ENCODE measurements around the gene VAMP7. TPM values are rescaled to one million over a fixed set of nuclear protein-coding genes. Genes with fewer than 3 reads are reported as not detected.
"Not testable (repeated sequence)": the region's sequence is repeated elsewhere in the genome, so short reads cannot be mapped to it uniquely, and the experiment has no call there.

VAMP7 gene
- polyA plus RNA-seq (2014; cell fraction: cytosol; rRNA removed), result 41.8 and 45.6 TPM in 2 replicates
- 14.4 and 19.1 TPM in 2 replicates for polyA plus RNA-seq (2014; cell fraction: nucleus; rRNA removed)

GRCh38 chrX:155881158-155881993, at the start of gene VAMP7:
Gene VAMP7 (plus strand): TSS chrX:155881345. CDS start chrX:155889467, 8,122 bp downstream.
- DNase-seq (ENCODE audit: low spot score), result peak; percentile 90

- DNase-seq (ENCODE audit: low spot score), result no peak
Observed at GRCh38 chrX:155841232-155841631, 39.9 kb upstream of the VAMP7 start.

GRCh38 chrX:155851786-155852185, 29.4 kb upstream of the VAMP7 start:
- DNase-seq (ENCODE audit: low spot score), result not testable (repeated sequence)

DNA sequence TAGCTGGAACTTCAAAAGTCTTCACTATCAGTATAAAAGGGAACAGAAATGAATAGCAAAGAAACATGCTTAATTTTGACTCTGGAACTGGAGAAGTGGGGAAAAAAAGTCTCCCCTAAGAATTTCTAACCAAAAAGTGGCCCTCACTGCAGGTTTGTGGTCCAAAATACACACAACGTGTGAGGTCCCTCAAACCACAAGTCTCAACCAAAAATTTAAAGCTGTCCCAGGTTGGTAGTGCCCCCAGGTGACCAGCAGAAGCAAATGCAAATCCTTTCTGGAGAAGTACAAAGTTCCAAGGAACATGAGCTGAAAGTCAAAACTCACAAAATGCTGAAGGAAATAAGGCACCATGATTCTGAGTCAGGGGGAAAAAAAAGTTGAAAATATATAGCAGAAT, 23.6 kb upstream of the VAMP7 start:
- no peak for DNase-seq (ENCODE audit: low spot score)

- DNase-seq (ENCODE audit: low spot score), result no peak
Observed at GRCh38 chrX:155864655-155865054, 16.5 kb upstream of the VAMP7 start.

- no peak for DNase-seq (ENCODE audit: low spot score)
Observed at GRCh38 chrX:155865193-155865592, 16.0 kb upstream of the VAMP7 start.

DNA sequence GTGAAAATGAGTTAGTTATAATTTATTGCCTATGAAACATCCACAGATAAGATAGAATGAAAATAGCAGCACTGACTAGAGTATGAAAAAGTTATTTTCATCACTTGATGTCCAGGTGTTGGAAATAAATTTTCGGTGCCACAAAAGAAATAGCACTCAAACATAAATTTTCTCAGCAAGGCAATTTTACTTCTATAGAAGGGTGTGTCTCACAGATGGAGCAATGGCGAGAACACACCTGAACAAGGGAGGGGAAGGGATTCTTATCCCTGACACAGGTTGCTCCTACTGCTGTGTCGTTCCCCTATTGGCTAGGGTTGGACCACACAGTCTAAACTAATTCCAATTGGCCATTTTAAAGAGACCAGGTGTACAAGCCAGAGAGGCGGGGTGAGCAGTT, 13.3 kb upstream of the VAMP7 start:
- no peak for DNase-seq (ENCODE audit: low spot score)

DNA sequence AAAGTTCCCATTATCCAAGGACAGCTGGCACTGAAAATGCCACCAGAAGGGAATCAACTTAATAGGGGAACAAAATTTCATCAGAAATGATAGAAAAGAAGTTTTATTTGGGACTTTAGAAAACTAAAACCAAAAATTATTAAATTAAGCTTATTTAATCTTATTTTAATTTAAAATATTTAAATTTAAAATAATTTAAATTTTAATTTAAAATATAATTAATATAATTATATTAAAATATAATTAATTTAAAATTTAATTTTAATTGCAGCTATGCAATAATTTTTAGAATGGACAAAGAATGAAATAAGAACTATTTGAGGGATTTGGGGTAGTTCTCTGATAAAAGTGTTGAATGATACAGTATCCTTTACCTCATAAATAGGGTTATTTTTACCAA, 10.2 kb upstream of the VAMP7 start:
- DNase-seq (ENCODE audit: low spot score), result no peak

DNA sequence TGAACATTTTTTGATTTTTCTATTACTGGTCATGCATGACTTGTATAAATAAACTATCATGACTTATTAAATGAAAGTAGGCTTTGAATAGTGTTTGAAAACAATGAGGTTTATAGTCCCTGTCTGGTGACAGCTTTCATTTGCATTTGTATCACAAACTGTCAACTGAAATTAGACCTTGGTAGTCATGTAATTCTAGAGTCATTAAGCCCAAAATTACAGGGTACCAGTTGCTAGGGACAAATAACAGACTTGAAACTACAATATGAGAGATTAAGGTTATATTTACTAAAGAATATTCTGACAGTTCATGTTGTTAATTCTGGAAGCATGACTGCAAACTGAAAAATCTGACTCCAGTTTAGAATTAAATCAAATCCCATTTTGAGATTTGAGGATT, 9.2 kb upstream of the VAMP7 start:
- DNase-seq (ENCODE audit: low spot score), result no peak

- no peak for DNase-seq (ENCODE audit: low spot score)
Observed at GRCh38 chrX:155873188-155873587, 8.0 kb upstream of the VAMP7 start.

- DNase-seq (ENCODE audit: low spot score), result no peak
Observed at GRCh38 chrX:155874571-155875244, 6.4 kb upstream of the VAMP7 start.

GRCh38 chrX:155876704-155877103, 4.4 kb upstream of the VAMP7 start:
- no peak for DNase-seq (ENCODE audit: low spot score)

DNA sequence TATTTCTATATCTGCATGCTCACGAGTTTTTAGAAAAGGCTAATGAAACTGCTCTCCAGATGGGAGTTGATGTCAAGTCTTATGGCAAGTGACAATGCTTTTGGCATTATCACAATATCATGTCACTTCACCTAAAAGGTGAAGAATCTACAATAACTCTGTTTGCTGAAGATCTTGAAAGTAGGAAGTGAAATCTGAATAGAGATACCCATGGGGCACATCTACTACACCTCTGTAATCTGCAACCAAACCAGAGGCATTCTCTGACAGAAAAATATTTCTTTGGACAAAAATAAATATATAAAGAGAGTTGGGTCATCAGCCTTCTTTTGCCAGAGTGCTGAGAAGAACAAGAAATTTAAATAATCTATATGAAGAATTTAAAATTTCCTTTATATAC, 3.9 kb upstream of the VAMP7 start:
- DNase-seq (ENCODE audit: low spot score), result no peak

DNA sequence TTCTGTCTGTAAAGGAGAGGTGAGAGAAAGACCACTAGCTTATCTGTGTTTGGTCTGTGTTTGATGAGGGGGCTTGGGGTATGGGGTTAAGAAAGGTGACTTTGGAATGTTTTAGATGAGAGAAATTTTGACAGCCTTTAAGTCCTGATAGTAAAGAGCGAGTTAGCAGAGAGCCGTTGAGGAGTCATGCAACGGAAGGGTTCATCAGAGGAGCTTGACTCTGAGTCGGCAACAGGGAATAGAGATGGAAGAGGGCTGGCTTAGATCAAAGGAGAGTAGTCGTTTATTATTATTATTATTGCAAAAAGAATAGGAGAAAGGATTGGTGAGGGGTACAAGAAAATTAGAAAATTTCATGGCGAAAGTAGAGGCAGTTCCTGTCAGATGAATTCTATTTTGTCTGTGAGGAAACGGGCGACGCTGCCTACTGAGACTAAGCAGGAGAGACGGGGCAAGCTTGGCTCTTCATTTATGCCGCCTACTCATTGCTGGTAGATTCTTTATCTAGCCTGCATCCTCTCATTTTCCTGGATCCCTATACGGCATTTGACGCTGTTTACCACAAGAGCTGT, 473 bp upstream of the VAMP7 start:
- DNase-seq (ENCODE audit: low spot score), result no peak

DNA sequence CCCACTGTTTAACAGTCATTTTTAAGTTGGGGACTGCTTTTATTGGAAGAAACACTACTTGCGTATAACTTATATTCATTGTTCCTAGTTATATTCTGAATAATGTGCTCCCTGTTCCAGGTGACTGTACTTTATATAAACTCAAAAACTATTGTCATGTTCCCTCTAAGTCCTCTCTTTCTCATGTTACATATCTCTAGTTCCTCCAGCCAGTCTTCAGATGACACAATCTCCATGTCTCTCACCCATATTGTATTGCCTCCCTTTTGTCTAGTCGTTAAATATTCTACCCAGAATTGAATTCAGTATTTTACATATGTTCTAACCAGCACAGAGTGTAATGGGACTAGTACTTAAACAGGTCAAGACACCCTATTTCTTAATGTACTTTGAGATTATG, 5.3 kb downstream of the VAMP7 start:
- DNase-seq (ENCODE audit: low spot score), result no peak

DNA sequence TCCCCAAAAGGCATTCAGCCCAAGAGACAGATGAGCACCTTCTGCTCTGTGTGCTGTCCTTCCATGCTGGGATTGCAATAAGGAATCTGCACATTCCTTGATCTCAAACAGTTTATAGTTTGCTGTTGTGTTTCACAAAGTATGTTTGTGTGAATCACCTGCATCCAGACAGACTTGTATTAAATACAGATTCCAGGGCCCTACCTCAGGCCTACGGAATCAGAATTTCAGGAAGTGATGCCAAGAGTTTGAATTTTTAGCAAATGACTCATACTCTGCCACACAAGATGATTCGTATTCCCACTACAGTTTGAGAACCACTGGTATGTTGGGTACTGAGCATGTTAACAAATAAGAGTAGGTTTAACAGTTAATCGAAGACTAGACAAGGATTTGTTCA, 7.0 kb downstream of the VAMP7 start:
- no peak for DNase-seq (ENCODE audit: low spot score)

- no peak for DNase-seq (ENCODE audit: low spot score)
Observed at GRCh38 chrX:155889328-155889727, 8.2 kb downstream of the VAMP7 start.

- peak; percentile 52 for DNase-seq (ENCODE audit: low spot score)
Observed at GRCh38 chrX:155891446-155892210, 10.5 kb downstream of the VAMP7 start.

- DNase-seq (ENCODE audit: low spot score), result no peak
Observed at GRCh38 chrX:155893521-155893920, 12.4 kb downstream of the VAMP7 start.

- DNase-seq (ENCODE audit: low spot score), result no peak
Observed at GRCh38 chrX:155896512-155896911, 15.4 kb downstream of the VAMP7 start.

GRCh38 chrX:155899366-155899765, 18.2 kb downstream of the VAMP7 start:
- no peak for DNase-seq (ENCODE audit: low spot score)

GRCh38 chrX:155900765-155901164, 19.6 kb downstream of the VAMP7 start:
- DNase-seq (ENCODE audit: low spot score), result no peak

Data from SK-N-DZ (cell line).